ENCODE measurements around the gene ASF1A. TPM values are rescaled to one million over a fixed set of nuclear protein-coding genes. Genes with fewer than 3 reads are reported as not detected.

The ASF1A gene
- total RNA-seq, 1 donor from 2014 or later: 13.4 TPM

DNA sequence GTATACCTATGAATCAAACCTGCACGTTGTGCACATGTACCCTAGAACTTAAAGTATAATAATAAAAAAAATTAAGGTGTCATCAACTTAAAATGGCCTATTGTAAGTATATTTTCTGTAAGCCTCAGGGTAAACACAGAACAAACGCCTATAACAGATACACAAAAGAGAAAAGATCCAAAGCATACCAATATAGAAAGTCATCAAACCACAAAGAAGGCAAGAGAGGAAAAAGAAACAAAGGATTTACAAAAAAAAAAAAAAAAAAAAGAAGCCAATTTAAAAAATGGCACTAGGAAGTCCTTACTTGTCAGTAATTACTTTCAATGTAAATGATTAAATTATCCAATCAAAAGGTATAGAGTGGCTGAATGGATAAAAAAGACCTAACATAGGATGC lies 24.6 kb upstream of the ASF1A start:
- Histone ChIP-seq H3K27me3 (ENCODE audit: control insufficient read depth, insufficient read depth, low read length) (no peaks in the 10 kb centered on the region), H3K4me3 (ENCODE audit: low read depth, low read length) (no peak overlapping the region), H3K36me3 (ENCODE audit: control insufficient read depth, insufficient read depth, low read length) (no peaks in the 10 kb centered on the region)
- no peak for FAIRE-seq
- TF ChIP-seq, protein P1, sequence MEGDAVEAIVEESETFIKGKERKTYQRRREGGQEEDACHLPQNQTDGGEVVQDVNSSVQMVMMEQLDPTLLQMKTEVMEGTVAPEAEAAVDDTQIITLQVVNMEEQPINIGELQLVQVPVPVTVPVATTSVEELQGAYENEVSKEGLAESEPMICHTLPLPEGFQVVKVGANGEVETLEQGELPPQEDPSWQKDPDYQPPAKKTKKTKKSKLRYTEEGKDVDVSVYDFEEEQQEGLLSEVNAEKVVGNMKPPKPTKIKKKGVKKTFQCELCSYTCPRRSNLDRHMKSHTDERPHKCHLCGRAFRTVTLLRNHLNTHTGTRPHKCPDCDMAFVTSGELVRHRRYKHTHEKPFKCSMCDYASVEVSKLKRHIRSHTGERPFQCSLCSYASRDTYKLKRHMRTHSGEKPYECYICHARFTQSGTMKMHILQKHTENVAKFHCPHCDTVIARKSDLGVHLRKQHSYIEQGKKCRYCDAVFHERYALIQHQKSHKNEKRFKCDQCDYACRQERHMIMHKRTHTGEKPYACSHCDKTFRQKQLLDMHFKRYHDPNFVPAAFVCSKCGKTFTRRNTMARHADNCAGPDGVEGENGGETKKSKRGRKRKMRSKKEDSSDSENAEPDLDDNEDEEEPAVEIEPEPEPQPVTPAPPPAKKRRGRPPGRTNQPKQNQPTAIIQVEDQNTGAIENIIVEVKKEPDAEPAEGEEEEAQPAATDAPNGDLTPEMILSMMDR (IDR thresholded peaks at IDR 0.05; ENCODE audit: insufficient read depth, low read length, severe bottlenecking): no peak
- peak; percentile 71 for DNase-seq (ENCODE audit: low read depth)

DNA sequence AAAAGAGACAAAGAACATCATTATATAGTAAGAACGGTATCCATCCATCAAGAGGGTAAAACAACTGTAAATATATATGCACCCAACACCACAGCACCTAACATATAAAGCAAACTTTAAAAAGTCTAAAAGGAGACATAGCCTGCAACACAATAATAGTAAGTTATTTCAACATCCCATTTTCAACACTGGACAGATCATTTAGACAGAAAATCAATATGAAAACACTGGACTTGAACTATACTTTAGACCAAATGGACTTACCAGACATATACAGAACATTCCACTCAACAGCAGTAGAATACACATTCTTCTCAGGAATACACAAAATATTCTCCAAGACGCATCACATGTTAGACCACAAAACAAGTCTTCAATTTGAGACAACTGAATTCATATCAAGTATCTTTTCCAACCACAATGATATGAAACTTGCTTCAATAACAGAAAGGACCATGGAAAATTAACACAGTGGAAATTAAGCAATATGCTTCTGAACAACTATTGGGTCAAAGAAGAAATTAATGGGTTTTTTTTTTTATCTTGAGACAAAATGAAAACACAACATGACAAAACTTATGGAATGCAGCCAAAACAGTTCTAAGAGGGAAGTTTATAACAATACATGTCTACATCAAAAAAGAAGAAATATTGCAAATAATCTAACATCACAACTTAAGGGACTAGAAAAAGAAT lies 23.9 kb upstream of the ASF1A start:
- no peak for FAIRE-seq

DNA sequence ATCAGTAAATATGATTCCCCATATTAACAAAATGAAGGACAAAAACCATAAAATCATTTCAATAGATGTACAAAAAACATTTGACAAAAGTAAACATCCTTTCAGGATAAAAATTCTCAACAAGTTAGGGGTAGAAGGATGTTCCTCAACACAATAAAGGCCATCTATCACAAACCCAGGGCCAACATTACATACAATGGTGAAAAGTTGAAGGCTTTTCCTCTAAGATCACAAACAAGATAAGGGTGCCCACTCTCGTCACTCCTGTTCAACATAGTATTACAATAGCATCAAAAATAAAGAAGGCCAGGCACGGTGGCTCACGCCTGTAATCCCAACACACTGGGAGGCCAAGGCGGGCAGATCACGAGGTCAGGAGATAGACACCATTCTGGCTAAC lies 22.6 kb upstream of the ASF1A start:
- no peaks in the 10 kb centered on the region for H3K36me3 ChIP-seq (ENCODE audit: control insufficient read depth, insufficient read depth, low read length)
- no peak for DNase-seq (ENCODE audit: low read depth)
- no peak overlapping the region for H3K4me3 ChIP-seq (ENCODE audit: low read depth, low read length)
- no peak for FAIRE-seq
- TF ChIP-seq, protein P1 (IDR thresholded peaks at IDR 0.05; ENCODE audit: insufficient read depth, low read length, severe bottlenecking): no peak
- H3K27me3 ChIP-seq (ENCODE audit: control insufficient read depth, insufficient read depth, low read length): no peaks in the 10 kb centered on the region

More for the DNA sequence above, 23.9 kb upstream of the ASF1A start:
- Histone ChIP-seq H3K36me3 (ENCODE audit: control insufficient read depth, insufficient read depth, low read length) (no peaks in the 10 kb centered on the region), H3K4me3 (ENCODE audit: low read depth, low read length) (no peak overlapping the region), H3K27me3 (ENCODE audit: control insufficient read depth, insufficient read depth, low read length) (no peaks in the 10 kb centered on the region)
- TF ChIP-seq, protein P1 (IDR thresholded peaks at IDR 0.05; ENCODE audit: insufficient read depth, low read length, severe bottlenecking): no peak
- no peak for DNase-seq (ENCODE audit: low read depth)

DNA sequence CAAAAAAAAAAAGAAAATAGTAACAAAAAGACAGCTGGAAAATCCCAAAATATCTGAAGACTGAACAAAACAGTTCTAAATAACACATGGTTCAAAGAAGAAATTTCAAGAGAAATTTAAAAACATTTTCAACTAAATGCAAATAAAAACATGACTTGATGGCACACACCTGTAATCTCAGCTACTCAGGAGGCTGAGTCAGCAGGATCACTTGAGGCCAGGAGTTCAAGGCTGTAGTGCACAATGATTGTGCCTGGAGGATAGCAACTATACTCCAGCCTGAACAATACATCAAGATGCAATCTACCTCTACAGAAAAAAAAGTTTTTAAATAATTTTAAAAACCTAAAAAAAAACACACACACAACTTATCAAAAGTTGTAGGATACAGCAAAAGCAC lies 21.6 kb upstream of the ASF1A start:
- H3K27me3 ChIP-seq (ENCODE audit: control insufficient read depth, insufficient read depth, low read length): no peaks in the 10 kb centered on the region
- no peaks in the 10 kb centered on the region for H3K36me3 ChIP-seq (ENCODE audit: control insufficient read depth, insufficient read depth, low read length)
- no peak for DNase-seq (ENCODE audit: low read depth)
- TF ChIP-seq, protein P1 (IDR thresholded peaks at IDR 0.05; ENCODE audit: insufficient read depth, low read length, severe bottlenecking): no peak
- FAIRE-seq: no peak
- no peak overlapping the region for H3K4me3 ChIP-seq (ENCODE audit: low read depth, low read length)

DNA sequence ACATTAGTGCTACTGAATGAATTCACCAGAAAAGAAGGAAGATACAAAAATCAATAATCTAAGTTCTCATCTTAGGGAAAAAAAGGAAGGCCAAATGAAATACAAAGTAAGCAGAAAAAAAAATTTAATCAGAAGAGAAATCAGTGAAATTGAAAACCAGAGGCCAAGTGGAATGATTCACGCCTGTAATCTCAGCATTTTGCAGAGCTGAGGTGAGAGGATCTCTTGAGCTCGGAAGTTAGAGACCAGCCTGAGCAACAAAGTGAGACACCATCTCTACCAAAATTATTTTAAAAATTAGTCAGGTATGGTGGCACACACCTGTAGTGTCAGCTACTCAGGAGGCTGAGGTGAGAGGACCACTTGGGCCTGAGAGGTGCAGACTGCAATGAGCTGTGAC lies 21.2 kb upstream of the ASF1A start:
- Histone ChIP-seq H3K36me3 (ENCODE audit: control insufficient read depth, insufficient read depth, low read length) (no peaks in the 10 kb centered on the region), H3K27me3 (ENCODE audit: control insufficient read depth, insufficient read depth, low read length) (no peaks in the 10 kb centered on the region), H3K4me3 (ENCODE audit: low read depth, low read length) (no peak overlapping the region)
- TF ChIP-seq, protein P1 (IDR thresholded peaks at IDR 0.05; ENCODE audit: insufficient read depth, low read length, severe bottlenecking): no peak
- DNase-seq (ENCODE audit: low read depth) (no peak), FAIRE-seq (no peak)

DNA sequence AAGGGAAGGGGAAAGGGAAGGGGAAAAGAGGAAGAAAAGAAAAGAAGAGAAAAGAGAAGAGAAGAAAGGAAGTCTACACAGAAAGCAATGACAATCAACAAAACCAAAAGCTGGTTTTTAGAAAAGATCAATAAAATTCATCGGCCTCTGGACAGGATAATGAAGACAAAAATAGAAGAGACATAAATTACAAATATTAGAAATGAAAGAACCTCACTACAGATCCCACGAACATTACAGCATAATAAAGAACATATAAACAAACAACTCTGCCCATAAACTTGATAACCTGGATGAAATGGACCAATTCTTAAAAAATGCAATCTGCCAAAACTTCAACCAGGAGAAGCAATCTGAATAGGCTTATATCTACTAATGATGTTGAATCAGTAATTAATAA lies 20.7 kb upstream of the ASF1A start:
- TF ChIP-seq, protein P1 (IDR thresholded peaks at IDR 0.05; ENCODE audit: insufficient read depth, low read length, severe bottlenecking): no peak
- FAIRE-seq (no peak), DNase-seq (ENCODE audit: low read depth) (no peak)
- H3K27me3 ChIP-seq (ENCODE audit: control insufficient read depth, insufficient read depth, low read length): no peaks in the 10 kb centered on the region
- H3K4me3 ChIP-seq (ENCODE audit: low read depth, low read length): no peak overlapping the region
- no peaks in the 10 kb centered on the region for H3K36me3 ChIP-seq (ENCODE audit: control insufficient read depth, insufficient read depth, low read length)
